Measurements from ENCODE around the gene ZRANB3.
"Not testable (repeated sequence)": the region's sequence is repeated elsewhere in the genome, so short reads cannot be mapped to it uniquely, and the experiment has no call there.

ZRANB3 gene

DNA sequence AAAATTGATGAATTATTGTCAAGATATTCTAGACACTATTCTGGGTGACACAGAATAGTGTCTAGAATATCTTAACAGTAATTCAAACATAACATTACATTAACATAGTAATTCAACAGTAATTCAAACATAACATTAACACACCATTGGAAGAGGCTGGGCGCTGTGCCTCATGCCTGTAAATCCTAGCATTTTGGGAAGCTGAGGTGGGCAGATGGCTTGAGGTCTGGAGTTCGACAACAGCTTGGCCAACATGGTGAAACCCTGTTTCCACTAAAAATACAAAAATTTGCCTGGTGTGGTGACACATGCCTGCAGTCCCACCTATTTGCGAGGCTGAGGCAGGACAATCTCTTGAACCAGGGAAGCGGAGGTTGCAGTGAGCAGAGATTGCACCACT lies 195.8 kb downstream of the ZRANB3 start:
- DNase-seq (ENCODE audit: low read depth, low spot score), result no peak

DNA sequence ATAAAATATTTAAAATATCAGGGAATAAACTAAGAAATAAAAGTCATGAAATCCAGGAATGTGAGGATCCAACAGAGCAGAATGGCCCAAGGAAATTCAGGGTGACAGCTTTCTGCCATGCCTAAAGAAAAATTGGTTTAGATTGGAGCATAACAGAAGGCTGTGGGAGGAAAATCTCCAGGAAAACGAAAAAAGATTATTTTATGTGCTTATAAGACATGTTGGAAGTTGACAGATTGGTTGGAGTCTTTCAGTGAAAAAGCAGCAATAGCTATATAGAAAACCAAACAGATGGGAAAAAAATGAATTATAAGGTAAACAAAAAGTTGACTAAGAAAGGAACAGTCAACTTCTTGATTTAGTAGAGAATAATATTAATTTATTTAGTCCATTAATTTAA lies 203.9 kb downstream of the ZRANB3 start:
- no peak for DNase-seq (ENCODE audit: low read depth, low spot score)

DNA sequence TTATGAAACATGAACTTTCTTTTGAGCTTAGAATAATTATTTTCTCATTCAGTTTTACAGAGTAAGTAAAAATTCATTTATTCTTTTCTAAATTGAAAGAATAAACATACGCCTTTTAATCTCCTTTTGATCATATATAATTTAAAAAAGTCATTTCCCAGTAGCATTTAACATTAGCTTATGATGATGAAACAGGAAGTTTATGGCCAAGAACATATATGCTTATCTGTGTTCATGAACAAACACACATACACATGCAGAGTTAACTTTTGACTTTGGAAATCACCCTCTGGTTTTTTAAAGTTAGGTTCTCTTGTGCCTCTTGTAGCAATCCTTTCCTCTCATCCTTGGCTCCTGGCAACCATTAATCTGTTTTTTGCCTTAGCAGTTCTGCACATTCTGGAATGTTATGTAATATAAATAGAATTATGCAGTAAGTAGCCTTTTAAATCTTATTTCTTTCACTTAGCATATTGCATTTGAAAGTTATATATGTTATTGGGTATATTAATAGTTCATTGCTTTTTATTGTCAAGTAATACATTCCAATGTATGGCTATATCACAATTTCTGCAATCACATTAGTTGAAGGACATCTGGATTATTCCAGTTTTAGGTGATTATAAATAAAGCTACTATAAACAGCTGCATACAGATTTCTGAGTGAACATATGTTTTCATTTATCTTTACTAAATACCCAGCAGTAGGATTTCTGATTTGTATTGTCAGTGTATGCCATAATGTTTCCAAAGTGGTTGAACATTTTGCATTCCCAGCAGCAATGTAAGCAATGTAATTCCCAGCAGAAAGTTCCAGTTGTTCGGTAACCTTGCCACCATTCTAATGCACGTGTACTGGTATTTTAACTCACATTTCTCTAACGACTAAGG lies 210.3 kb downstream of the ZRANB3 start:
- no peak for DNase-seq (ENCODE audit: low read depth, low spot score)

- DNase-seq (ENCODE audit: low read depth, low spot score), result no peak
These were observed 212.2 kb downstream of the ZRANB3 start for GRCh38 chr2:135318808-135319207.

DNA sequence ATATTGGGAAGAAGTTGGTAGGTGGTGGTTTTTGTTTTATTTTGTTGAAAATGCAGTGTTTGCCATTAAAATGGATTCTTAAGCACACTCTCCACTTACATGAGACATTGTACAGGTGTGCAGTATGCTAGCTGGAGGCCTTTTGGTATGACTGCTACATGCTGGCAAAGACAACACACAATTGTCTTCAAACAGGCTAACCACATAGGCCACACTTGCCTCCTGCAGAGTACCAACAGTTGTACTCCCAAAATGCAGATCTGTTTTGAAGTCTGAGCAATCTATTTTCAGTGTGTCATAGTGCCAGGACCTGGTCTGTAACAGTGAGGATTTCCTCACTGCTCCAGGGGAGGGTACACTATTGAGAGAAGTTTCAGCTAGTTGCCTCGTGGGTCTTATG lies 213.6 kb downstream of the ZRANB3 start:
- DNase-seq (ENCODE audit: low read depth, low spot score), result no peak

DNA sequence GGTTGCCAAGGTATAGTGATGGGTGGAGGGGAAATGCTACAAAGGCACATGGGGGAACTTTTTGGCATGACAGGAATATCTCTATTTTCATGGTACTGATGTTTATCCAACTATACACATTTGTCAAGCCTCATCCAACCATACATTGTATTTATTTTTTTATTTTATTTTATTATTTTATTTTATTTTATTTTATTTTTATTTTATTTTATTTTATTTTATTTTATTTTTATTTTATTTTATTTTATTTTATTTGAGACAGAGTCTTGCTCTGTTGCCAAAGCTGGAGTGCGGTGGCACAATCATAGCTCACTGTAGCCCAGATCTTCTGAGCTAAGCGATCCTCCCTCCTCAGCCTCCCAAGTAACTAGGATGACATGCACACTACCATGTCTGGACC lies 219.1 kb downstream of the ZRANB3 start:
- DNase-seq (ENCODE audit: low read depth, low spot score), result no peak

DNA sequence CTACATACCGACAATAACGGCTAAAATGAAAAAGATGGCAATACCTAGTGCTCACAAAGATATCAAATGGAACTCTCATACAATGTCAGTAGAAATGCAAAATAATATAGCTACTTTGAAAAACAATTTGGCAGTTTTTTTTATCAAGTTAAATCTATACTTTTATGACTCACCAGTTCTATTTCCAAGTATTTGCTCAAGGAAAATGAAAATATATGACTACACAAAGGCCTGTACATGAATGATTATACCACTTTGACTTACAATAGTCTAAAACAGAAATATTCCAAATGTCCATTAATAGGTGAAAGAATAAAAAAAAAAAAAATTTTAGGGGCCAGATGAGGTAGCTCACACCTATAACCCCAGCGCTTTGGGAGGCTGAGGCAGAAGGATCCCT lies 219.8 kb downstream of the ZRANB3 start:
- DNase-seq (ENCODE audit: low read depth, low spot score), result no peak

DNA sequence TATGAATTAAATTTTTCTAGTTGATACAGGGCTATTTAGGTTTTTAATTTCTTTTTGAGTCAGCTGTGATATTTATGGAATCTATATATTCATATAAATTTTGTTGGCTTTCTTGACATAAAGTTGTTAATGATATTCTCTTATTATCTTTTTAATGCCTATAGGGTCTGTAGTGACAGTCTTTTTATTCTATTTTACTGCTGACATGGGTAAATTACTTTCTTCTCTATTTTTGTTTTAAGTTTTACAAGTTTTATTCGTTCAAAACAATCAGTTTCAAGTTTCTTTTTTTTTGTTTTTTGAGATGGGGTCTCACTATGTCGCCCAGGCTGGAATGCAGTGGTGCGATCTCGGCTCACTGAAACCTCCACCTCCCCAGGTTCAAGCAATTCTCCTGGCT lies 226.3 kb downstream of the ZRANB3 start:
- DNase-seq (ENCODE audit: low read depth, low spot score), result no peak

DNA sequence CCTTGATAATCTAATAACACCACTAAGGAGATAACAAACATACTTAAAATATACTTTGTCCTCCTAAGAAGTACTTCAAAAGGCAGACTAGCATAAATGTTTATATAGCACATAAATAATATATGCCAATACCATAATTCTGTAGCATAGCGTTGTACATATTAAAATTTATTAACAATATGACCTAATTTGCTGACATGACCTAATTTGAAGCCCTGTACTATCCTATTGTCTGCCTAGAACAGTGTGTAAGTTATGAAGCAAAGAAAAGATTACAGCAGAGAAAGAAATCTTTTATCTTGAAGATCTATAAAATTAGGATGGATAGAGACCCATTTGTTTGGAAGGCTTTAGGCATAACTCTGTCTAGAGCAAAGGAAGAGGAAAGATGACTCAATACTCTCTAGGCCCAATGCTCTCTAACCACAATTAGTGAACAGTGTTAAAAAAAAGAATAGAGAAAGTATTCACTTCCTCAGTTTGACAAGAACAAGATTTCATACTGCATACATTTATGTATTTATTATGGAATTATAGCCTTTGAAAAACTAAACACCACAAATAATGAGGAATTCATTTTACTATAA lies 231.3 kb downstream of the ZRANB3 start:
- no peak for DNase-seq (ENCODE audit: low read depth, low spot score)

GRCh38 chr2:135299165-135299564 lies 231.9 kb downstream of the ZRANB3 start:
- DNase-seq (ENCODE audit: low read depth, low spot score), result no peak

DNA sequence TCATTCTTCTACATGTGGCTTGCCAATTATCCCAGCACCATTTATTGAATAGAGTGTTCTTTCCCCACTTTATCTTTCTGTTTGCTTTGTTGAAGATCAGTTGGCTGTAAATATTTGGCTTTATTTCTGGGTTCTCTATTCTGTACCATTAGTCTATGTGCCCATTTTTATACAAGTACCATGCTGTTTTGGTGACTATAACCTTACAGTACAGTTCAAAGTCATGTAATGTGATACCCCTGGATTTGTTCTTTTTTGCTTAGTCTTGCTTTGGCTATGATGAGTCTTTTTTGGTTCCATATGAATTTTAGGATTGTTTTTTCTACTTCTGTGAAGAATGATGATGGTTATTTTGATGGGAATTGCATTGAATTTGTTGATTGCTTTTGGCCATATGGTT lies 243.9 kb downstream of the ZRANB3 start:
- not testable (repeated sequence) for DNase-seq (ENCODE audit: low read depth, low spot score)

DNA sequence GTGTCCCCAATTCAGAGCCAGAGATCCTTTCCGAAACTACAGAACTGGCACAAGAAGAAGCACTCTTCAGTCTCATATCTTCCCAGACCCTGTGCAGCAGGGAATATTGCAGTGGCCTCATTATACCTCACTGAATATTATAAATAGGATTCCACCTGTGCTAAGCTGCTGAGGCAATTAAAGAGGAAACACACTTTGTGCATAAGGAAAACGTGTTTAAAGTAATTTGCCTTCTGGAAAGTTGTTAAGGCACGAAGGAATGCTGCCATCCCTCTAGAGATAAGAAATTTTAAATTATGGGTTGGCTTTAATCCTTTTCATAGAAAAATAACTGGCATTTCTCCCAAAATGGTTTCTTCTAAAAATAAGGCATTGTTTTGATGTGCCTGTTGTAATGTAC lies 245.6 kb downstream of the ZRANB3 start:
- DNase-seq (ENCODE audit: low read depth, low spot score), result no peak

GRCh38 chr2:135281379-135281778 lies 249.6 kb downstream of the ZRANB3 start:
- no peak for DNase-seq (ENCODE audit: low read depth, low spot score)

GRCh38 chr2:135279209-135279608 lies 251.8 kb downstream of the ZRANB3 start:
- no peak for DNase-seq (ENCODE audit: low read depth, low spot score)

DNA sequence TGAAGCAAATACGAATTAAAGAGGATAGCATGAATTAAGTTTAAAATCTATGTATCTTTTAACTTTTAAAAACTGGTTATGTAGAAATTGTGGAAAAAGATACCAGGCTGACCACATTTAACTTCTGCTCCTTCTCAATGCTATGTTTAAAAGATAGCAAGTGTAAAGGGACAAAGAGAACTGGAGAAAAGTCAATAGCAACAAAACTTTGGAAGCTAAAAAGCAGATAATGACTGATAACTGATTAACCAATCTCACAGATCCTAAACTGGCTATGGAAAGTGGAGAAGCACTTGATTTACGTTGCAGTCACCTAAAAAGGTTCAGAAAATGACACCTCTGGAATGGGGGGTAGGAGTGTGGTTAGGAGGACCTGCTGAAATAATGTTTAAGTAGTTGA lies 254.5 kb downstream of the ZRANB3 start:
- no peak for DNase-seq (ENCODE audit: low read depth, low spot score)

DNA sequence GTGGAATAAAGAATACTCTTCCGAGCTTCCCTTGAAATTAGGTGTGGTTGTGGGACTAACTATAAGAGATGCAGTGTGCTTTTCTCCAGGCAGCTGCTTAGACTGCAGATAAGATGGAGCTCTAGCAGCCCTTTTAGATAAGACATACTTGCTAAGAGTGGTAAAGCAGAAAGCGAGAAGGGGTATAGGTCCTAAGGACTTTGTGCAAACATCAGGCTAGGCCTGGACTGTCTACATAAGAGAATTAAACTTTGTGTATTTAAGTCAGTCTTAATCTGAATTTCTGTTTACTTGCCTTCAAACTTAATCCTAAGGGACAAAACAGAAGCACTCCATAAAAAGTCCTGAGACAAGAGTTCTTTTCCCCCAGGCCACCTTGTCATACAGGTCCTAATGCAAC lies 260.0 kb downstream of the ZRANB3 start:
- DNase-seq (ENCODE audit: low read depth, low spot score), result no peak

GRCh38 chr2:135265960-135266490 lies 265.0 kb downstream of the ZRANB3 start:
- no peak for DNase-seq (ENCODE audit: low read depth, low spot score)

- DNase-seq (ENCODE audit: low read depth, low spot score), result no peak
These were observed 271.9 kb downstream of the ZRANB3 start for GRCh38 chr2:135259123-135259522.

DNA sequence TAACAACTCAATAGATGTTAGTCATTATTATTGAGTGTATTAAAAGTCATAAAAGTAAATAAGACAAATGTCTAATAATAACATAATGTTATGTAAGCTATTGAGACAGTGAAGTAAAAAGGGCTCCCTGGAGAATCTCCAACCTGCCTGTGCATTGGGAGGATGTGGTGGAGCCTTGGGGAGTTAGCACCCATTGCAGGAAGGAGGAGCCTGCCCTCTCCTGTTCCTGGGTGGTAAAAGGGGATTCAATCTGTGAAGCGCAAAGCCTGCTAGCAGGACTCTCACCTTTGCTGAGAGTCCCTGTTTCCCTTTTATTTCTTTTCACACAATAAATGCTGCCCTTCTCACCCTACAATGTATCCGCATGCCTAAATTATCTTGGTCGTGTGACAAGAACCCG lies 272.8 kb downstream of the ZRANB3 start:
- no peak for DNase-seq (ENCODE audit: low read depth, low spot score)

- no peak for DNase-seq (ENCODE audit: low read depth, low spot score)
These were observed 273.5 kb downstream of the ZRANB3 start for GRCh38 chr2:135257383-135258090.

- no peak for DNase-seq (ENCODE audit: low read depth, low spot score)
These were observed 274.3 kb downstream of the ZRANB3 start for GRCh38 chr2:135256531-135257260.

GRCh38 chr2:135255208-135255607 lies 275.8 kb downstream of the ZRANB3 start:
- DNase-seq (ENCODE audit: low read depth, low spot score), result no peak

Measured in activated naive CD8-positive, alpha-beta T cell treated with anti-CD3 and anti-CD28 coated beads, Interleukin-2, amount 50 U/mL, for 16 hours (primary cell).